Neural progenitor cell (in vitro differentiated cells): ENCODE data around the gene DOK5. TPM values are rescaled to one million over a fixed set of nuclear protein-coding genes. Genes with fewer than 3 reads are reported as not detected.
"Not testable (repeated sequence)": the region's sequence is repeated elsewhere in the genome, so short reads cannot be mapped to it uniquely, and the experiment has no call there.

ENCODE experiments used
- DNase-seq: peaks from one replicate; pipeline ENCODE4 v3.0.0-alpha.2; 2016; ENCODE audit warnings: low spot score
- H2AFZ ChIP-seq: fragments of 200-600 bp; sonication (generic); replicated peaks from 2 replicates; pipeline ENCODE4 v1.6.1; 2016; ENCODE audit warnings: antibody characterized with exemption
- H3F3A ChIP-seq: fragments of 200-600 bp; sonication (generic); 2 replicates; pipeline ENCODE4 v1.6.1; 2016; ENCODE audit warnings: antibody characterized with exemption, low read depth
- H3K27ac ChIP-seq: fragments of 200-600 bp; sonication (generic); 2 replicates; pipeline ENCODE4 v1.5.1; 2016; ENCODE audit warnings: mild to moderate bottlenecking
- H3K27me3 ChIP-seq: fragments of 200-600 bp; sonication (generic); 2 replicates; pipeline ENCODE4 v1.6.1; 2016; ENCODE audit warnings: mild to moderate bottlenecking, moderate library complexity
- H3K36me3 ChIP-seq: fragments of 200-600 bp; sonication (generic); 2 replicates; pipeline ENCODE4 v1.5.1; 2016
- H3K4me1 ChIP-seq: fragments of 200-600 bp; sonication (generic); 2 replicates; pipeline ENCODE4 v1.6.1; 2016; ENCODE audit warnings: mixed run types
- H3K4me2 ChIP-seq: fragments of 200-600 bp; sonication (generic); 2 replicates; pipeline ENCODE4 v1.6.1; 2016
- H3K4me3 ChIP-seq: fragments of 200-600 bp; sonication (generic); 2 replicates; pipeline ENCODE4 v1.5.1; 2016
- H3K79me2 ChIP-seq: fragments of 200-600 bp; sonication (generic); 2 replicates; pipeline ENCODE4 v1.6.1; 2016; ENCODE audit warnings: low read depth
- H3K9ac ChIP-seq: fragments of 200-600 bp; sonication (generic); 2 replicates; pipeline ENCODE4 v1.6.1; 2016
- H3K9me3 ChIP-seq: fragments of 200-600 bp; sonication (generic); 2 replicates; pipeline ENCODE4 v1.5.1; 2016; ENCODE audit warnings: low read depth
- H4K20me1 ChIP-seq: fragments of 200-600 bp; sonication (generic); 2 replicates; pipeline ENCODE4 v1.6.1; 2016; ENCODE audit warnings: low read depth
- H3K27ac Mint-ChIP-seq: 3 replicates; pipeline ENCODE4 v1.8.0; 2021; ENCODE audit warnings: mixed read lengths
- H3K27me3 Mint-ChIP-seq: 2 replicates; pipeline ENCODE4 v1.8.0; 2022; ENCODE audit warnings: low read depth, mild to moderate bottlenecking, inconsistent platforms, moderate library complexity, mixed read lengths; ENCODE audit not compliant: insufficient read depth
- H3K36me3 Mint-ChIP-seq: 3 replicates; pipeline ENCODE4 v1.8.0; 2021; ENCODE audit warnings: mixed read lengths
- H3K4me1 Mint-ChIP-seq: 3 replicates; pipeline ENCODE4 v1.8.0; 2021; ENCODE audit warnings: mixed read lengths
- H3K4me3 Mint-ChIP-seq: 3 replicates; pipeline ENCODE4 v1.8.0; 2021; ENCODE audit warnings: mild to moderate bottlenecking, moderate library complexity, mixed read lengths
- H3K9me3 Mint-ChIP-seq: 3 replicates; pipeline ENCODE4 v1.8.0; 2020; ENCODE audit warnings: mixed read lengths
- CTCF ChIP-seq: fragments of 200-600 bp; sonication (generic); IDR thresholded peaks from 2 replicates; pipeline ENCODE4 v1.5.1; 2017; ENCODE audit warnings: antibody characterized with exemption, mild to moderate bottlenecking
- EZH2 ChIP-seq: fragments of 200-600 bp; sonication (generic); IDR thresholded peaks from 2 replicates; pipeline ENCODE4 v1.6.1; 2017; ENCODE audit warnings: antibody characterized with exemption, mild to moderate bottlenecking, moderate library complexity
- EZH2phosphoT487 ChIP-seq: fragments of 200-600 bp; sonication (generic); IDR thresholded peaks from 2 replicates; pipeline ENCODE4 v1.6.1; 2017; ENCODE audit warnings: antibody characterized with exemption
- total RNA-seq: library from RNA; depleted of rRNA; stranded (reverse); fragments of >200 nt; gene quantifications from 2 replicates; pipeline ENCODE4 v1.2.3, GENCODE V29; 2015; ENCODE audit warnings: low replicate concordance

The DOK5 gene
- total RNA-seq, 1 donor from 2014 or later, result 3.1 TPM

GRCh38 chr20:54477191-54477955 is 2.0 kb downstream of the DOK5 start:
- no peak for DNase-seq
- peaks cover 20% of the 10 kb centered on the region for H3K4me1 ChIP-seq
- H2AFZ ChIP-seq, result no peak overlapping the region
- H3K9me3 Mint-ChIP-seq, result peaks cover 7% of the 10 kb centered on the region
- H3K36me3 Mint-ChIP-seq, result peaks cover 17% of the 10 kb centered on the region
- peaks cover 43% of the 10 kb centered on the region for H3K4me1 Mint-ChIP-seq
- no peaks in the 10 kb centered on the region for H3K36me3 ChIP-seq
- H3K4me3 ChIP-seq, result peak overlapping the region; percentile 79
- H3K79me2 ChIP-seq, result no peaks in the 10 kb centered on the region
- H3K27me3 Mint-ChIP-seq, result no peaks in the 10 kb centered on the region
- no peak overlapping the region for H3K27ac ChIP-seq
- H3K9ac ChIP-seq, result no peak overlapping the region
- H3K27ac Mint-ChIP-seq, result no peak overlapping the region
- TF ChIP-seq EZH2phosphoT487, result peak; percentile 13
- no peak for TF ChIP-seq CTCF
- no peak for TF ChIP-seq EZH2
- peak overlapping the region; percentile 95 for H3K4me2 ChIP-seq
- no peaks in the 10 kb centered on the region for H4K20me1 ChIP-seq
- H3F3A ChIP-seq, result peaks cover 16% of the 10 kb centered on the region
- H3K9me3 ChIP-seq, result no peaks in the 10 kb centered on the region
- H3K27me3 ChIP-seq, result peaks cover 49% of the 10 kb centered on the region
- H3K4me3 Mint-ChIP-seq, result peak overlapping the region; percentile 97

GRCh38 chr20:54479138-54479906 is 3.9 kb downstream of the DOK5 start:
- peaks cover 12% of the 10 kb centered on the region for H3F3A ChIP-seq
- Mint-ChIP-seq H3K27me3 (no peaks in the 10 kb centered on the region), H3K4me3 (peak overlapping the region; percentile 64), H3K9me3 (peaks cover 3% of the 10 kb centered on the region), H3K4me1 (peaks cover 35% of the 10 kb centered on the region), H3K36me3 (peaks cover 18% of the 10 kb centered on the region), H3K27ac (no peak overlapping the region)
- H4K20me1 ChIP-seq, result no peaks in the 10 kb centered on the region
- peaks cover 20% of the 10 kb centered on the region for H3K4me1 ChIP-seq
- H3K4me2 ChIP-seq, result peak overlapping the region; percentile 57
- no peak overlapping the region for H3K27ac ChIP-seq
- TF ChIP-seq CTCF, result peak; percentile 53
- no peak for TF ChIP-seq EZH2phosphoT487
- no peak for TF ChIP-seq EZH2
- H3K4me3 ChIP-seq, result no peak overlapping the region
- H3K79me2 ChIP-seq, result no peaks in the 10 kb centered on the region
- H3K9me3 ChIP-seq, result no peaks in the 10 kb centered on the region
- peaks cover 43% of the 10 kb centered on the region for H3K27me3 ChIP-seq
- peak; percentile 73 for DNase-seq
- H3K36me3 ChIP-seq, result no peaks in the 10 kb centered on the region
- H2AFZ ChIP-seq, result peak overlapping the region; percentile 43
- H3K9ac ChIP-seq, result no peak overlapping the region

GRCh38 chr20:54479937-54480336 is 4.5 kb downstream of the DOK5 start:
- H3K9me3 ChIP-seq, H3F3A ChIP-seq, H3K4me2 ChIP-seq, H3K4me3 Mint-ChIP-seq, H3K36me3 ChIP-seq, H3K9ac ChIP-seq, H3K27ac Mint-ChIP-seq, H3K27me3 Mint-ChIP-seq, DNase-seq, H3K27ac ChIP-seq, H3K9me3 Mint-ChIP-seq, H3K4me3 ChIP-seq, H3K79me2 ChIP-seq, H4K20me1 ChIP-seq: not testable (repeated sequence)
- Histone ChIP-seq H3K4me1 (peaks cover 20% of the 10 kb centered on the region), H3K27me3 (peaks cover 37% of the 10 kb centered on the region), H2AFZ (peak overlapping the region; percentile 43)
- Mint-ChIP-seq H3K4me1 (peaks cover 29% of the 10 kb centered on the region), H3K36me3 (peaks cover 20% of the 10 kb centered on the region)

GRCh38 chr20:54481442-54481841 is 6.0 kb downstream of the DOK5 start:
- Histone ChIP-seq H4K20me1 (no peaks in the 10 kb centered on the region), H2AFZ (no peak overlapping the region), H3K9ac (no peak overlapping the region), H3F3A (no peaks in the 10 kb centered on the region), H3K9me3 (no peaks in the 10 kb centered on the region), H3K27me3 (peaks cover 23% of the 10 kb centered on the region), H3K4me1 (peaks cover 19% of the 10 kb centered on the region), H3K4me3 (no peak overlapping the region), H3K79me2 (no peaks in the 10 kb centered on the region), H3K36me3 (no peaks in the 10 kb centered on the region), H3K27ac (no peak overlapping the region), H3K4me2 (no peak overlapping the region)
- peaks cover 25% of the 10 kb centered on the region for H3K36me3 Mint-ChIP-seq
- no peak overlapping the region for H3K27ac Mint-ChIP-seq
- H3K4me3 Mint-ChIP-seq, result no peak overlapping the region
- H3K27me3 Mint-ChIP-seq, result no peaks in the 10 kb centered on the region
- DNase-seq, result no peak
- TF ChIP-seq CTCF (no peak), EZH2phosphoT487 (no peak), EZH2 (no peak)
- H3K9me3 Mint-ChIP-seq, result peaks cover 5% of the 10 kb centered on the region
- peaks cover 28% of the 10 kb centered on the region for H3K4me1 Mint-ChIP-seq
